T47D (cell line): ENCODE data around the gene LDB3.

Experiments
- DNase-seq, 2 experiments: peaks; one replicate each; pipeline versions ENCODE4 v3.0.0 to v3.0.0-alpha.2; 2011 to 2012; ENCODE audit warnings: low read depth in 1 of 2, low spot score in 1 of 2
- JUND ChIP-seq: IDR thresholded peaks from 2 replicates; pipeline ENCODE4 v1.6.1; 2012; ENCODE audit warnings: low read depth
- in situ Hi-C: cut with HindIII; loops from 2 replicates; pipeline ENCODE4 v1.10.0; 2016; ENCODE audit warnings: low sequenced_read_pairs, low pct_unique_long_range_greater_than_20kb

The LDB3 gene

DNA sequence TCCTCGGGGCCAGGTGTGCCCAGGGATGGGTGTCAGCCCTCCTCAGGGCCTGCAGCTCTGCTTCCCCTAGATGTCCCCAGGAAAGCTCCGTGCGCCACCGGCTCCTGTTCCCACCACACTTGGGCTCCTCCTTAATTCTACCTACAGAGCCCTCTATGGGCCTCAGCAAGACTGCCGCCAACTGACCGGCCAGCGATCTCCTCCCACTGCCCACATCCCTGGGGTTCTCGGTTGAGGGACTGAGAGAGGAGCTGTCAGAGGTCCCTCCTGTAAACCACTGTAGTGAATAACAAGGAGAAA lies 5.3 kb upstream of the LDB3 start:
- in situ Hi-C loops, result no loop called here
- no peak for TF ChIP-seq JUND

DNA sequence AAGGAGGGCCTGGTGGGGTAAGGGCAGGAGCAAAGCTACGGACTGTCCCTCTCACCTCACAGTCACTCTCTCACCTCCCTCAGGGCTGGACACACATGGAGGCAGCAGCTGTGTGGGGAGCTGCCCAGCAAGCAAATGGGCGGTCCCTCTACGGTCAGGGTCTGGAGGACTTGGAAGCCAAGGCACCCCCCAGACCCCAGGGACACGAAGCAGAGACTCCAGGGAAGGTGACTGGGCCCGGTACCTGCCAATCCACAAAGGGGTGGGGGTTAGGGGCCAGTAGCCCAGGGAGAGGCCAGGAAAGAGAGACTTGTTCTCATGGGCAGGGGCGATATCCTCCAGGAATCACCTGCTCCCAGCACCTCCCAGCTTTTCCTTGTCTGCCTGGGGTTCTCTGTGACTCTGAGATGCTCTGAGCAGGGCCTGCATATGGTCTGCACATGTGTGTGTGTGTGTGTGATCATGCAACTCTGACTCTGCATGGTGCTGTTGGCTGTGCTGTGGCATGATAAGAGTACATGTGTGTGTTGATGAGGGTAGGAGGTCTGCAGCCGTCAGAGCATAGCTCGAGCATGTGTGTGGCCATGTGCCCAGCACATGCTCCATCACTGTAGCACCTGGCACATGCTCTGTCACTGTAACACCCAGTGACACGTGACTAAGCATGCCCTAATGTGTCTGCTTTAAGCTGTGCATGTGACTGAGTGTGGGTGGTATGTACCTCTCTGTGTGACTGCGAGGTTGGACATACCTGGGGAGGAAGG lies 4.6 kb upstream of the LDB3 start:
- in situ Hi-C loops, result no loop called here
- no peak for DNase-seq
- no peak for TF ChIP-seq JUND

More for the DNA sequence above, 5.3 kb upstream of the LDB3 start:
- no peak for DNase-seq

DNA sequence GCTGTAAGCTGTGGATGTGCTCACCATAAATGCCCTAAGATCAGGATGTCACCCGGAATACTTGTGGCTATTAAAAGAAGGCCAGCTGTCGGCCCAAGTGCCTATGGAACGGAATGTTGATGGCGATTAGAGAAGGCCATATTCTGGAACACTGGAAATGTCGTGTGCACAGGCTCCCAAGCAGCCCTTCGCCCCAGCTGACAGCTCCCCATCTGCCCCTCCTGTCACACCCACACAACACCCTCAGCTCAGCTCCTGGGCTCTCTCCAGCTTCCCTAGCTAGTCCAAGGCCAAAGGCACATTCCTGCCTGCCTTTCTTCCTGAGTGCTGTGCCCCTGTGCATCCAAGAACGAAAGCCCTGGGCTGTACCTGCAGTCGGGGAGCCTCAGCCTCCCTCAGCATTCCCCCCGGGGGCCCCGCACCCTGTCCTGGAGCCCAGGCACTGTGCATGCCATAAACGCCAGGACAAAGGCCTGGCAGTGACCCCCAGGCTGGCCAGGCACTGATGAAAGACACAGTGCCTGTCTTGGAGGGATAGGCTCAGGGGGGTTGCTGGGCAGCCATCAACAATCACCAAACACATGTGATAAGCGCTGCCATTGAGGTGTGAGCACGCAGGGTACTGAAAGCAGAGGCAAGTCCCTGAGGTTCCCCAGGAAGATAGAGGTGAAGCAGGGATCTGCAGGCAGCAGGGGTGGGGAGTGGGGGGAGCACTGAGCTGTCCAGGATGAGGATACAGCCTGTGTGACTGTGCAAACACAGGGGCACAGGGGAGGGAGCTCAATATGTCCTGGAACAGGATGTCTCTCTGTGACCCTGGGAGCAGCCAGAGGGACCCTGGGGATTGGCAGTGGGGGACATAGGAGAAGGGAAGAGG lies 3.7 kb upstream of the LDB3 start:
- DNase-seq, result no peak
- TF ChIP-seq JUND, result no peak
- in situ Hi-C loops, result no loop called here

DNA sequence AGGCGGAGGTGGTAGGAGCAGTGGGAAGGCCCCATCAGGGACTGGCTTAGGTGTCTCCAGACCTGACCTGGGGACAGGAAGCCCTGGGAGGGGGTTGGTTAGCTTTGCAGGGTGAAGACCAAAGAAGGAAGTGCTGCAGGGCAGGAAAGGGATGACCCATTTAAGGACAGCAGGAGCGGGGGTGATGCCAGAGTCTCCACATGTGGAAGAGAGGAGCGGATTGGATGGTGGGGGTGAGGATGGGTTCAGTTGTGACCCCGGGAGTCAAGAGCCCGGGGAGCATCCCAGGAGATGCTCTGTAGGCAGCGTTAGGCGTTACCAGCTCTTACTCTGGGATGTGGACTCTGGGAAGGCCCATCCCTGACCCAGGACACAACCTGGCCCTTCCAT lies 3.1 kb upstream of the LDB3 start:
- TF ChIP-seq JUND, result no peak

DNA sequence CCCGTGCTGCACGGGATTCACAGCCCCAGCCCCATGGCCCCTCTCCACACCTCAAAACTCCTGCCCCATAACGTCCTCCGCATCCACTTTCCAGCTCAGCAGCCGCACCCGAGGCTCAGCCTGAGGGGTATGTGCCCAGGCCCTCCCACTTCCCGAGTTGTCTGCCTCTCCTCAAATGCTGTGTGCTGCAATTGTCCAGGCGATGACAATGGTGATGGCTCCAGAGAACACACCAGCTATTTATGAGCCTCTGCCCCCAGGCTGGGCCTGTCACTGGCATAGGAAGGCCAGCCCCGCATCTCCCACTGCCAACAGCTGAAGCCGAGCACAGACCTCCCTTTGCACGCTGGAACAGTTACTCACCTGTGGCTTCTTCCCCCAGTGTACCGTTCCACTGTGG lies 2.4 kb upstream of the LDB3 start:
- in situ Hi-C loops, result no loop called here
- DNase-seq, result no peak
- TF ChIP-seq JUND, result no peak

More for the DNA sequence above, 3.1 kb upstream of the LDB3 start:
- in situ Hi-C loops, result no loop called here
- DNase-seq, result peak in 1 of 2 experiments; percentile 13

DNA sequence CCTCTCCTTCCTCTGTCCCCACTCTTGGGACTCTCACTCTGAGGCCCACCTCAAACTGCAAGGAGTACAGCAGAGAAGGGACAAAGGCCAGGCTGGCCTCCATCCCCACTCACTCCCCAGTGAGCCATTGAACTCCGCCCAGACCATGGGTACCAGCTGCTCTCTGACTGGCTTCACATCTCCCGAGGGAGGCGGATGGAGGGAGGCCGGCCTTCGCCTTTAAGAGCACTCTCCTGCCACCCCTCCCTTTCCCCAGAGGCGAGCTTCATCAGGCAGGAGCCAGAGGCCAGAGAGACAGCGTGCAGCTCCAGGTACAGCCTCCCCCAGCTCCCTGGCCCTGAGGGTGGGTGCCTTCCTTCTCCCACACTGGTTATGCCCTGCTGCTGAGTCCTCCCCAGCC lies 1.8 kb upstream of the LDB3 start:
- no peak for TF ChIP-seq JUND
- in situ Hi-C loops, result no loop called here
- DNase-seq, result no peak

DNA sequence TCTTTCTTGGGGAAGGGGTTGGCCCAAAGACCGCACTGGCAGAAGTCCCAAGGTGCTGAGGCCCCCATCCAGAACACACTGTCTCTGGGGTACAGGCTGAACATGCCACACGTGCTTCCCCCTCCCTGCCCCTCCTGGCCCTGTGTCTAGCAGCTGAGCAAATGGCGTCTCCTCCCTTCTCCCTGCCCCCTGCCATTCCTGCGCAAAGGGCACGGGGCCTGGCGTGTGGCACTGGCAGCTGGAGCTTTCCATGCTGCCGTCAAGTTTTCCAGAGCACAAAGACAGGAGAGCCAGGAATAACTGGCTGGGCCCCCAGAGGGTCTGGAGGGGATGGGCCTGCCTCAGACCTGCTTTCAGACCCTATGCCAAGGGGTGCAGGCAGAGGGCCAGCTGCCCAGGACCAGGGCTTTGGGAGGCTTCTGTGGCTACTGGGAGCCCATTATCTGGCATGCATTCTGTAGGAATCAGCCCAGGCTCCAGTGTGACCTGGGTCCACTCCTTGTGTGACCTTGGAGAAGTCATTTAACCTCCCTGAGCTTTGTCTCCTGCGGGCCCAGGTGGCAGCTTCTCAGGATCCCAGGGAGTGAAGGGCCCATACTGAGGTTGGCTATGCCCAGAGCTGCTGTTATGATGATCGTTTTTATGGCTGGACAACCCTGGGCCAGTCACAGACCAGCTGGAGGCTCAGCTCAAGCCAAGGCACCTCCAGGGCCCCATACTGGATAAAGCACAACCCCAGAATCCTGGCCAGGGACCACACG lies 710 bp upstream of the LDB3 start:
- no peak for DNase-seq
- TF ChIP-seq JUND, result no peak
- in situ Hi-C loops, result no loop called here

DNA sequence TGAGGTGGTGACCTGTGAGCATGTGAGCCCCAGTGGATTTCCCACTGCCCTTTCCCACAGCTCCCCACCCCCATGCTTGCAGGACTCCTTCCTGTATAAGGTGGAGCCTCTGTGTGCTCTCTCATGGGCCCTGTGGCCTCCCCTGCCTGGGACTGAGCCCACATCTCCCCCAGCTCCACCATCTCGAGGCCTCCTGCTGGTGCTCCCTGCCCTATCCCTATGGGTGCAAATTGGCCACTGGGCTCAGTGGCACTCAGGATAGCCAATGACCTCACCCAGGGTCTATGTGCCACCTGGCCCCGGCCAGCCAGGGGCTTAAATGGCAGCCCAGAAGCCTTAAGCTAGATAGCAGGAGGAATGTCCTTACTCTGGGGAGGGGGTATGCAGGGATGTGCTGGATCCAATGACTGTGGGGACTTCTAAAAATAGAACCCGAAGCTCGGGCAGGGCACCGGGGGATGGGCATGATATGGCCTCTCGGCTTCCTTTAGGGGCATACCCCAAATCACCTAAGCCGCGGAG lies 2.0 kb downstream of the LDB3 start:
- in situ Hi-C loops, result no loop called here
- no peak for TF ChIP-seq JUND
- DNase-seq, result no peak

DNA sequence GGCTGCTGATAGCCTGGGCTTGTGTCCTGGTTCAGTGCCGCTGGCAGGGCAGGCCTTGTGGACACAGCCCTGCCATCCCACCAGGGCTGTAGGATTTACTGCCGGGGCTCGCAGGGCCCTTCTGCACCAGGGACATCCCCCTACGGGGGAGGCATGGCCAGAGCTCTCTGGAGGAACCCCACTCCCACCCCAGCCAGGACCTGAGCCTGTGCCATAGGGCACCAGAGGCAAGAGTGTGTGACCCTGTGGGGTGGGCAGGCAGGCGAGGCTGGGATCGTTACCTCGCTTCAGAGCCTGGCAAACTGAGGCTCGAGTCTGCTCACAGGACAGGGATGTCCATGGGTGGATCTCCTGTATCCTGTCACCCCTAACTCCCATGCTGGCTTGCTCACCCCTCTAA lies 2.6 kb downstream of the LDB3 start:
- no peak for DNase-seq
- no peak for TF ChIP-seq JUND
- in situ Hi-C loops, result no loop called here

DNA sequence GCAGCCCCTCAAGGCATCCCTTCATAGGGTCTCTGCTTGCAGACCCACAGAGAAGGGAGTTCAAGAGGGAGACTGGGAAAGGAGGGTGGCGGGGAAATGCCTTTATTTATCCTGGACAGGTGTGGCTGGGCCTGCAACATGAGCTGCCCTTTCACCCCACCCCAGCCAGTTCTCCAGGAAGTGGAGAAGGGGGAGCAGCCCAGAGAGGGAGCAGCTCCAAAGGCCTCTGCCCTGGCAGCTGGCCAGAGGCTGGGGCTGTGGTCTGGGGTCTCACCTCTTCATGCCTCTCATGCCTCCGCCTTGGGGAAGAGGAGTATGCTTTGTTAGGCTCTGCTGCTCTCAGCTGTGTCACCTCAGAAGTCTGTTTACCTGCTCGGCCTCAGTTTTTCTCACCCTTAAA lies 3.1 kb downstream of the LDB3 start:
- DNase-seq, result peak in 1 of 2 experiments; percentile 51
- TF ChIP-seq JUND, result no peak
- in situ Hi-C loops, result no loop called here

DNA sequence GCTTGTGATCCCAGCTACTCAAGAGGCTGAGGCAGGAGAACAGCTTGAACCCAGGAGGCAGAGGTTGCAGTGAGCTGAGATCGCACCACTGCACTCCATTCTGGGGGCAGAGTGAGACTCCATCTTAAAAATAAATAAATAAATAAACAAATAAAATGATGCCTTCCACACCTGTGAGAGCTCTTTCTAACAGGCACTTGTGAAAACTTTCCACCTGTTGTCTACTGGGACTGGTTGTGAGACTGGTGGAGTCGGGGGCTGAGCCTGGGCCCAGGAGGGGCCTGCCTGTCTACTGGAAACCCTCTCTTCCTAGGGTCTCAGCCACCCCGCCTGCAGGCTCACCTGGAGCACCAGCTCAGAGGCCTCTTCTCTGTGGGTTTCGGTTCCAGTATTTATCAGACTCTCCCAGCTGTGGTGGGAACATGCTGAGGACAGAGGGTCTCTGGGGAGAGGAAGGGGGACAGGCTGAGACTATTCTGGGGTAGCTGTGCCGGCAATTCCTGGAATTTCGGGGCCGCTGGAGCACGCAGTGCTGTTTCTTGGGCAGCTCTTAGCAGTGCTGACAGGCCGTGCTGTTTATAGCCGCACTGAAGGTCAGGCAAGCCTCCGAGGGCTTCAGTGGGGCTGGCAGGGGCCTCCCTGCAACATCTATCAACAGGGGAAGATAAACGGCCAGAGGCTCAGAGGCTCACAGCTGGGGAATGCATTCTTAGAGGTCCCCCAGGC lies 3.8 kb downstream of the LDB3 start:
- in situ Hi-C loops, result no loop called here
- TF ChIP-seq JUND, result no peak
- DNase-seq, result no peak

DNA sequence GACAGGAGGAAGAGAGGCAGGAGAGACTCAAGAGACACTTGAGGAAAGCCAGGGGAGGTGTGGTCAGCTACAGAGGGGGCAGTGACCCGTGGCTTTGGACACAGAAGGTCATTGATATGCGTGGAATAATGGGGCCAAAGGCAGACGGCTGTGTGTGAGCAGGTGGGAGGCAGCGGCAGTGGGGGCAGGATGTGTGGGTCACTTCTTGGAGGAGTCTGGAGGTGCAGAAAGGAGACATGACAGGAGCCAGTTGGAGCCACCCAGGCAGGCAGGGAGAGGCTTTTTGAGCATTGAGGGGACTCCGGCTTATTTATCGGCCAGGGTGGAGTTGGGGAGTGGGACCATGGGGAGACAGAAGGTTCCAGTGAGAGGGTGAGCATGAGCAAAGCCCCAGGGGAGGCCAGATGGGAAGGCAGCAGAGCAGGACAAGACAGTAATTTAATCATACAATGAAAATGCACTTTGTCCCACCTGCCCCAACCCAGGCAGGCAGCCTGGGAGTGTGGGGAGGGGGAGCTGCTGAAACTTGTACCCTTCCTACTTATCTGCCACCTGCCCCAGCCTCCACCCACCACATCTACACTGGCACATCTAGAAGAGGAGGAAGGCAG lies 5.0 kb downstream of the LDB3 start:
- in situ Hi-C loops, result no loop called here
- no peak for DNase-seq
- no peak for TF ChIP-seq JUND
